ENCODE measurements around the gene NFIC. TPM values are rescaled to one million over a fixed set of nuclear protein-coding genes. Genes with fewer than 3 reads are reported as not detected.
A peak's percentile ranks its signal among the peaks of the same experiment; 100 is the strongest.
"Not testable (repeated sequence)": the region's sequence is repeated elsewhere in the genome, so short reads cannot be mapped to it uniquely, and the experiment has no call there.

Gene NFIC
- total RNA-seq, 1 donor from 2014 or later = 71.4 TPM

DNA sequence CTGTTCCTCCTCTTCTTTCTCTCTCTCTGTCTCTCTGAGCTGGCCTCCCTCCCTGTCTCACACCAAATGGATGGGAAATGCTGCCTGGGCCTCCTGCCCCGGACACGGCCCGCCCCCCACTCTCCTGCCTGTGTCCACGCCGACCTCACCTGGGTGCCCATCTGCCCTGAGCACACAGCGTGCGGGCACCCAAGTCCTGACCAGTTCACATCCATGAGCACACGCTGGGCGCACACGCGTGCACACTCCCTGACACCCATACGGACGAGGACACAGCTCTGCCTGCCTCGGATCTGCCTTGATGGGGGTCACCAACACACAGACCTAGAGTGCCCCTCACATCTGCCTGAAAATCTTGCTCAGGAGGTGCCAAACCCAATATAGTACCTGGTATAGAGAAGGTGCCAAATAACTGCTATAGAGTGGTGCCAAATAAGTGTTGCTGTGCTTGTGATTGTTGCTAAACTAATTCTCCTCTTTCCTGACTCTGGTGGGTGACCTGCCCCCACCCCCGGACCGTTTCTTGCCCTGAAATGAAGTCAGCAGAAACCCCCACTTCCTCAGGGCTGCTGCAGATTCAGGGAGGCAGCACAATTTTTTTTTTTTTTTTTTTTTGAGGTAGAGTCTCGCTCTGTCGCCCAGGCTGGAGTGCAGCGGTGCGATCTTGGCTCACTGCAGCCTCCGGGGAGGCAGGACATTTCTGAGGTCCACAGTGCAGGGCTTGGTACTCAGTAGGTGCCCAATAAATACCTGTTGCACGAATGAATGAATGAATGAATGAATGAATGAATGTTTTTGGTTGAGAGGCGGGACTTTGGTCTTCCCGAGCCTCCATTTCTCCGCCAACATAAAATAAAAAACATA, 4.6 kb downstream of the NFIC start:
- no peak for DNase-seq (ENCODE audit: low read depth)

DNA sequence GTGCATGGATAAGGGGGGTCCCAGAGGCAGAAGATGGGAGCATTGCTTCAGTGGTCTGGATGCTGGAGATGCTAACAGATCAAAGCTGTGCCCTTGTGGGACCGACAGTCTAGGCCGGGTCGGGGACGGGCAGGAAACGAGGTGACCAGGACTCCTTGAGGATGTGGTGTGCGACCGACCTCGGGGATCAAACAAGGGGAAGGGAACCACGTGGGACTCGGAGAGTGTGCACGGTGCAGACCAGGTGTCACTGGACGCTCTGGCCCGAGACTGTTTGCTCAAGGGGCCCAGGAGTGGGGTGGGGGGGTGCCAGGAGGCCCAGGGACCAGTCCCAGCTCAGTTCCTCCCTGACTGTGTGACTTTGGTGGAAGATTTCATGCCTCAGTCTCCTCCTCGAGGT, 6.0 kb downstream of the NFIC start:
- no peak for DNase-seq (ENCODE audit: low read depth)

DNA sequence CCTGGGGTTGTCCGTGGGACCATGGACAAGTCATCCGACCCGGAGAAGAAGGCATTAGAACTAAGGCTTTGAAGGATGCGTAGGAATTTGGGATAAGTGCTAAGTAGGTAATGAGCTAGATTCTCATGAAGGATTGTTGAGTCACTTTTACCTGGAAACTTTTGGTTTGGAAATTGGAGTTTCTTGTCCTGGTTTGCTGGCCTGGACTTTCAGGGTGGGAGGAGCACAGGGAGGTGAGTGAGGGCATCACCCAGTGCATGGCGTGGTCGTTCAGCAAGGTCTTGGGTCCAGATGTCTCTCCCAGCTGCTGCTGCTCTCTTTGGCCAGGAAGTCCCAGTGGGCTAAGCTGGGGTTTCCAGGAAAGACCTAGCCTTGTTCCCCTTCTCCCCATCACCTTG, 7.6 kb downstream of the NFIC start:
- no peak for DNase-seq (ENCODE audit: low read depth)

DNA sequence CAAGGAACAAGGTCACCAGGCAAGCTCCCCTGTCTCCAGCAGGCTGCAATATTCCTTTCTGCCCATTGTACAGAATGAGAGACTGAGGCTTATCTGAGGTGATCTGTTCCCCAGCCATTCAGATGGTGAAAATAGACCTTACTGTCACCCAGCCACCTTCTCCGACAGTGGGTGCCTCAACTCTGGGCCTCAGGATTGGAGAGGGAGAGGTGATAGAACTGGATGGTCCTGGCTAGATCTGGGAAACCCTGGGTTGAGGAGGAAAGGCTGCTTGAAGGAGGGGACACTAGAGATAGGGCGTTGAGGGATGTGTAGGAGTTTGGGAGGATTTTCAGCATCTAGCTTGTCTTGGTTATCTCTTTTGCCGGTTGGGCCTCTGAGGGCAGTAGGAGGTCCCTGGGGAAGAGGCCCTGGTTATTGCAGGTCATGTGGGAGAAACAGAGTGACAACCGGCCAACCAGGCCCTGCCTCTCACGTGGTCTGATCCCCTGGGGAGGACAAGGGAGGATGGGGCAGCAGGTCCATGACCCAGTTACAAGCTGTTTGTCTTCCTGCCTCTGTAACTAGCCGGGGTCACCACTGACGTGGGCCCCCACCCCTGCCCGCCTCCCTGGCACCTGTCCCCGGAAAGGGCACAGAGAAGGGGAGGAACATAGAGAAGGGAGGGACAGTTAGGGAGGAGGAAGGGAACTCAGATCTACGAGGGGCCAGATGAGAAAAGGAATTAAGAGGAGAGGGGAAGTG, 8.2 kb downstream of the NFIC start:
- DNase-seq (ENCODE audit: low read depth) = peak; percentile 81

DNA sequence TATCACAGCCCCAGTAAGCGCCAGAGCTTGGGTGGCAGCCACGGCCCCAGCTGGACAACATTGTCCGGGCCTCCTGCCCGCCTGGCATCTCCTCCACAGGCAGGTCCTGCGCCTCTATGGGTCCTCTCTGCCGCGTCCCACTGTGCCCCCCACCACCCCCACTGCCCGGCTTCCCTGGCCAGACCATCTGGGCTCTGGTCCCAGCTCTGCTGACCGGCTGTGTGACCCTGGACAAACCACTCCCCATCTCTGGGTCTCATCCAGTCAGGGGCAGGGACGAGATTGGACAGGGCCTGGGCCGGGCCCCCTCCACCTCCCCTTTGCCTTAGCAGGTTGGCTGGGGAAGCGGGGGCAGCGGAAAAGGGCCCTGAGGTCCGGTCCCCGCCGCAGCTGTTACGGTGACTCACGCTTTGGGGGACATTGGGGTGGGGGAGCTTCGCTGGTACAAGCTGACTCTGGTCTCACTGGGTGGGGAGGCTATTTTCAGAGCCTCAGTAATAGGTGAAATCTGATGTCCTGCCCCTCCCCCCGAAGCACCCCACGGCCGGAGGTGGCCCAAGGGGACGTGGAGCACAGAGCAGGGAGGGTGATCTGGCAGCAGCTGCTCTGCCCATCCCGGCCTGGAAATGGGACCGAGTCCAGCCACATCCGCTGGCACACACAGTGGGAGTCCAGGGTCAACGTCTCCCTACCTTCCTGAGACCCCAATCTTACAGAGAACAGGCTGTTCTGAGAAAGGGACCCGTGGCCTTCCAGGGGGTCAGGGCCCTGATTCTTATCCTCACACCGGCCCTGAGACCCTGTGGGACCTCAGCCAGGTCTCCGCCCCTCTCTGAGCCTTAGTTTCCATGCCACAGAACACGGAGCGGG, 9.1 kb downstream of the NFIC start:
- peak; percentile 99 for DNase-seq (ENCODE audit: low read depth)

DNA sequence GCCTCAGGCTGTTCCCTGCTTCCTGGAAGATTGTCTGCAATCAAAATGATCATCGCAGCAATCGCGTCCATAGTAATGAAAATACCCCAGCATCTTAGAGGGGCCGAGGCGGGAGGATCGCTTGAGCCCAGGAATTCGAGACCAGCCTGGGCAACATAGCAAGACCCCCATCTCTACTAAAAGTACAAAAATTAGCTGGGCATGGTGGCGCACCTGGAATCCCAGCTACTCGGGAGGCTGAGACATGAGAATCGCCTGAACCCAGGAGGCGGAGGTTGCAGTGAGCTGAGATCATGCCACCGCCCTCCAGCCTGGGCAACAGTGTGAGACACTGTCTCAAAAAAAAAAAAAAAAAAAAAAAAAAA, 9.7 kb downstream of the NFIC start:
- DNase-seq (ENCODE audit: low read depth) = not testable (repeated sequence)

DNA sequence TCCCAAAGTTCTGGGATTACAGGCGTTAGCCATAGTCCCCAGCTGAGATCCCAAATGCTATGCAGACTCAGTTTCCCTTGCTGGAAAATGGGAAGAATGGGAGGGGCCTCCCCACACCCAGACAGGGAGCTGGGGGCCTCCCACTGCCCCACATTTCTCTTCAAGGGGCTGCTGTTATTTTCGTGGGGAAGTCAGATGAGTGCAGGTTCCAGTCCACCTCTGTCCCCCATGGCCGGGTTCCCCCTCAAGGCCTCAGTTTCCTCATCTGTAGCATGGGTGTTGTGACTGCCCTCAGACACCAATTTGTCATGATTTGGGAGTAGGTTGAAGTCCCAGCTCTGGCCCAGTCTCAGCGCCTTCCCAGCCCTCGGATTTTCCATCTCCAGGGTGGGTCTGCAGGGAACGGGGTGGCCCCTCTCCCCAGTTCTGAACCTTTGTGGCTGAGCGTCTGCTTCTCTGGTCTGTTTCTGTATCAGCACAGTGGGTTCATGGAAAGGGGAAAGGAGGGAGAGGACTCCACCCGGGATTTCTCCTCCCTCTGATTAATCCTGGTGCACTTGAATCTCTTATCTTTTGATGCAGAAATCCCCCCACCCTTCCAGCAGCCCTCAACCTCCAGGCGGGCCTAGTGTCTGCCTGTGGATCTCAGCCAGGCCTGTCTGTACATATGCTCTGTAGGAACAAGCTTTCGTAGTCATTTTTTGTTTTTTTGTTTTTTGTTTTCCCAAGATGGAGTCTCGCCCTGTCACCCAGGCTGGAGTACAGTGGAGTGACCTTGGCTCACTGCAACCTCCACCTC, 12.2 kb downstream of the NFIC start:
- no peak for DNase-seq (ENCODE audit: low read depth)

DNA sequence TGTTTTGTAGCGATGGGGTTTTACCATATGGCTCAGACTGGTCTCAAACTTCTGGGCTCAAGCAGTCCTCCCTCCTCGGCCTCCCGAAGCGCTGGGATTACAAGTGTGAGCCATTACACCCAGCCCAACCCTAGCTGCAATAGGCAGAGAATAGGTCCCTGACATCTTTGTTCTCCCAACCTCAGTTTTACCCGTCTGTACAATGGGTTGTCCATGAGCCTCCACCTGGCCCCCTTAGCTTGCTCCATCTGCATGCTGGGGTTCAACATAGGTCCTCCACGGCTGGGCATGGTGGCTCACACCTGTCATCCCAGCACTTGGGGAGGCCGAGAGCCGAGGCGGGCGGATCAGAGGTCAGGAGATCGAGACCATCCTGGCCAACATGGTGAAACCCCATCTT, 14.4 kb downstream of the NFIC start:
- DNase-seq (ENCODE audit: low read depth) = no peak

DNA sequence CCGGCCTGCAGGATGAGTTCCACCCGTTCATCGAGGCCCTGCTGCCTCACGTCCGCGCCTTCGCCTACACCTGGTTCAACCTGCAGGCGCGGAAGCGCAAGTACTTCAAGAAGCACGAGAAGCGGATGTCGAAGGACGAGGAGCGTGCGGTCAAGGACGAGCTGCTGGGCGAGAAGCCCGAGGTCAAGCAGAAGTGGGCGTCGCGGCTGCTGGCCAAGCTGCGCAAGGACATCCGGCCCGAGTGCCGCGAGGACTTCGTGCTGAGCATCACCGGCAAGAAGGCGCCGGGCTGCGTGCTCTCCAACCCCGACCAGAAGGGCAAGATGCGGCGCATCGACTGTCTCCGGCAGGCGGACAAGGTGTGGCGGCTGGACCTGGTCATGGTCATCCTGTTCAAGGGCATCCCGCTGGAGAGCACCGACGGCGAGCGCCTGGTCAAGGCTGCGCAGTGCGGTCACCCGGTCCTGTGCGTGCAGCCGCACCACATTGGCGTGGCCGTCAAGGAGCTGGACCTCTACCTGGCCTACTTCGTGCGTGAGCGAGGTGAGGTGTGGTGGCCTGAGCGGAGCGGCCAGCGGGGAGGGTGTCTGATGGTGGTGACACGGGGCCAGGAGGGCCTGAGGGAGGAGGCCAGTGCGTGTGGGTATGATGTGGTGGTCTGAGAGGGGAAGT, 15.5 kb downstream of the NFIC start:
- no peak for DNase-seq (ENCODE audit: low read depth)

DNA sequence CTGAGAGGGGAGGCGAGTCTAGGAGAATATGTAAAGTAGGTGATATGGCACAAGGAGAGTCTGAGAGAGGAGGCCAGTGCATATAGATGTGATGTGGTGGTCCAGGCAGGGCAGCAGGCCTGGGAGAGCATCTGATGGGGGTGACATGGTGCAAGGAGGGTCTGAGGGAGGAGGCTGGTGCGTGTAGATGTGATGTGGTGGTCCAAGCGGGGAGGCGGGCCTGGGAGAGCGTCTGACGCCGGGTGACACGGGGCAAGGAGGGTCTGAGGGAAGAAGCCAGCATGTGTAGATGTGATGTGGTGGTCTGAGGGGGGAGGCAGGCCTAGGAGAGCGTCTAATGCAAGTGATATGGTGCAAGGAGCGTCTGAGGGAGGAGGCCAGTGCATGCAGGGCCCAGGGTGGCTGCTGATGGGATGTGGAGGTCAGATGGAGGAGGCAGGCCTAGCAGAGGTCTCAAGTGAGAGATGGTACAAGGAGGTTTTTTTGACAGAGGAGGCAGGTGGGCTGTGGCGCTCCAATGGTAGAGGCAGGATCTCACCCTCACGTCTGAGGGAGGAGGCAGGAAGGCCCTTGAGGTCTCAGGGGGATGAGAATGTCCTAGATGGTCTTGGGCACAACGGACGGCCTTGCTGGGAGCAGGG, 16.2 kb downstream of the NFIC start:
- no peak for DNase-seq (ENCODE audit: low read depth)

DNA sequence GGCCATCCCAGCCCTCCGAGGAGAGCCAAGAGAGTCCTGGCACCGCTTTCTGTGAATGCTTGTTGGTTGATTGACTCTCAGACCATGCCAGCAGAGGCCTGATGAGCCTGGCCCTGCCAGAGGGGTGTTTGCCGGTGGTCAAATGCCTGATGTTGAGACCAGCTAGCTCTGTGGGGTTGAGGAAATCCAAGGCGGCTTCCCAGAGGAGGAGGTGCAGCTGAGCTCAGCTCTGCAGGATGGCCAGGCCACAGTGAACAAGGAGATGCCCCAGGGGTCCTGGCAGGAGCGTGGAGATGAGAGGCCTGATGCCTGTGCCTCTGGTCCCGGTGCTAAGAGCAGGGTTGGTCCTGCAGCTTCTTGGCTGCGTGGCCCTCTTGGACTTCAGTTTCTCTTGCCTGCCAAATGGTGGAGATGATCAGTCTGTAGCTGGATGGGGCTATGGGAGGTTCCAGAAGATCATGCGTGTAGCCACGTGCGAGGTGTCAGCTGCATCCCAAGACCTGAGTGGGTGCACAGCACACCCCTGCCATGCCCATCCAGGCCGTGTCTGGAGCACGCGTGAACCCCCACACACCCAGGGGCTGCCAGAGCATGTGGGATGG, 16.8 kb downstream of the NFIC start:
- no peak for DNase-seq (ENCODE audit: low read depth)

DNA sequence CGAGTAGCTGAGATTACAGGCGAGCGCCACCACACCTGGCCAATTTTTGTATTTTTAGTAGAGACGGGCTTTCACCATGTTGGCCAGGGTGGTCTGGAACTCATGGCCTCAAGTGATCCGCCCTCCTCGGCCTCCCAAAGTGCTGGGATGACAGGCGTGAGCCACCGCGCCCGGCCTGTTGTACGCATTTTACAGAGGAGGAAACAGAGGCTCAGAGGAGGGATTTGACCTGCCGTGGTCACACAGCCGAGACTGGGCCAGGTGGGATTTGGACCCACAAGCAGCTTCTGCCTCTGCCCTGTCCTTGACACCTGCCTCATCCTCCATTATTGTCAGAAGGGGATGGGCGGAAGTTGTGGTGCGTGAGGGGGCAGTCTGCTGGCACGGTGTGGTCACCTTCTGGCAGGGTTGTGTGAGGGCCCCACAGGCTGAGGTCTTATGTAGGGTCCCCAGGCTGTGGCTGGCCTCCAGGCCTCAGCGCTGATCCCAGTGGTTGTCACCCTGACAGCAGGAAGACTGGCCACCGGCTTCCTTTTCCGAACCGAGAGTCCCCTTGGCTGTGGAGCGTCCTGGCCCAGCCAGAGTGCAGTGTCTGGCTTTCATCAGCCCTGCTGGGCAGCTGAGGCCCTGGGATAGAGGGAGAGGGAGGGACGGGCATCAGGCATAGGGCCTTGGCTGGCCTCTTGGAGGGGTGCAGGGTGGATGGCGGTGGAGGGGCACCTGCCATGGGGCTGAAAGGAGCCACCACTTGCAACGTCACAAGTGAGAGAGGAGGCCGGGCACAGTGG, 20.3 kb downstream of the NFIC start:
- peak; percentile 80 for DNase-seq (ENCODE audit: low read depth)

DNA sequence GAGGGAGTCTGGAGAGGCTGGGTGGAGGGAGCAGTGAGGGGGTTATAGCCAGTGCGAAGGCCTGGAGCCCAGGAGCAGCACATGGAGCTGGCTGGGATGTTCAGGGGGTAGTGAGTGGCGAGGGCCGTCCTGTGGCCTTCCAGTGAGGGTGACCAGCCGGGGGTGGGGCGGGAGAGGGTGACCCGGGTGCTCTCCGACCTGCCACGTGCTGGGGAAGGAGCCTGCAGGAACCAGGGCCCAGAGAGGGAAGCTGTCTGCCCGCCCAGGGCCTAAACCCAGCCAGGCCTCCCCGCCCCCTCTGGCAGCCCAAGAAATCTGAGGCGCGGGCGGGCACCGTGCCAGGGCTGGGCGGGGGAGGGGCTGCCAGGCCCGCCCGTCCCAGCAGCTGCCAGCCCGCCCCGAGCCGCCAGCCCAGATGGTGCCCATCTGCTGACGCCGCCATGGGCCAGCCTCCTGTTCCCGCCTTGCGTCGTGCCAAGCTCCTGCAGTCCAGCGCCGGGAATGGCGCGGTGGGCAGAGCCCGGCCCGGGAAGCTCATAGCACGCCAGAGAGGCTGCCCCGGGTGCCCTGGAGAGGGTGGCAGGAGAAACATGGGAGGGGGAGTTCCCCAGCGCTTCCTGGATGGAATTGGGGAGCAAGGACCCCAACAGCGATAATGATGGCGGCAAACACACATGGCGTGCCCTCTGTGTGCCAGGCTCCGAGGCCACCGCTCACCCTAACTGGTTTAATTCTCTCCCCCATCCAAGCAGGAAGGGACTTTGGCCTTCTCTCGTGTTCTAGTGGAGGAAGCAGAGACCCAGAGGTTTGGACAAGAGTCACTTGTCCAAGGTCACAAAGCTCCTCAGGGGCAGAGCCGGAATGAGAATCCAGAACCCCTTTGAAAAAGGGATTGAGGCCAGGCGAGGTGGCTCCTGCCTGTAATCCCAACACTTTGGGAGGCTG, 21.5 kb downstream of the NFIC start:
- DNase-seq (ENCODE audit: low read depth) = peak; percentile 95

DNA sequence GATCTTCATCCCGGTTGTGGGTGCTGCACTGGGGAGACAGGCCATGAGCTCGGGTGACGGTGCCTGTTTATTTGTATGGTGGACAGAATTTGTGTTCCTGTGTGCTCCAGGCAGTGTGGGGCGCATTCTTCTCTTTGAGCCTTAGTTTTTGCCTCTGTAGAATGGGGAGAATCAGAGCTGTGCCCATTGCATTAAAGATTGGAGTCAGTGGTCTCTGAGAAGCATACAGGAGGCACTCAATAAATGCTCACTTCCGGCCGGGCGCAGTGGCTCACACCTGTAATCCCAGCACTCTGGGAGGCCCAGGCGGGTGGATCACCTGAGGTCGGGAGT, 23.0 kb downstream of the NFIC start:
- no peak for DNase-seq (ENCODE audit: low read depth)

DNA sequence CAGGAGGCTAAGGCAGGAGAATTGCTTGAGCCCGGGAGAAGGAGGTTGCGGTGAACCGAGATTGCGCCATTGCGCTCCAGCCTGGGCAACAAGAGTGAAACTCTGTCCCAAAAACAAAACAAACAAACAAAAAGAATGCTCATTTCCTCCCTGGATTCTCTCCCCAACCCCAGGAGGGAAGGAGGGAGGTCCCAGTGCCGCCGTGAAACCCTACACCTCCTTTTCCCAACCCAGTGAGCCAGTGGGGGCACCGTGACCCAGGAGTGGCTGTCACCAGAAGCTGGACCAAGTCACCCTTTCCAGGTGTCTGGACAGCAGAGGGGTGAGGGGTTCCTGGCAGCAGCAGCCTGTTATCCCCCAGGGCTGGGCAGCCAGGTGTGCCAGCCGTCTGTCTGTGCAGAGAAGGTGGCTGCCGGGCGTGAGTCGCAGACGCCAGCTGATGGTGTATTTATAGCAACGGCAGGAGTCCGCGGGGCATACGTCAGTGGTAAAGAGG, 23.5 kb downstream of the NFIC start:
- DNase-seq (ENCODE audit: low read depth) = peak; percentile 65

DNA sequence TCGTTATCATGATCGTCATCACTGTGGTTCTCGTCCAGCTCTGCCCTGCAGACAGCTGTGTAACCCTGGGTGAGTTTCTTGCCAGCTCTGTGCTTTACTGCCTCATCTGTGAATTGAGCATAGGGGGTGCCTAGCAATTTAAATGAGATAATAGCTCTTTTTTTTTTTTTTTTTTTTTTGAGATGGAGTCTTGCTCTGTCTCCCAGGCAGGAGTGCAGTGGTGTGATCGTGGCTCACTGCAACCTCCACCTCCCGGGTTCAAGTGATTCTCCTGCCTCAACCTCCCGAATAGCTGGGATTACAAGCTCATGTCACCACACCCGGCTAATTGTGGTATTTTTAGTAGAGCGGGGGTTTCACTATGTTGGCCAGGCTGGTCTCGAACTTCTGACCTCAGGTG, 25.5 kb downstream of the NFIC start:
- DNase-seq (ENCODE audit: low read depth) = peak; percentile 26

DNA sequence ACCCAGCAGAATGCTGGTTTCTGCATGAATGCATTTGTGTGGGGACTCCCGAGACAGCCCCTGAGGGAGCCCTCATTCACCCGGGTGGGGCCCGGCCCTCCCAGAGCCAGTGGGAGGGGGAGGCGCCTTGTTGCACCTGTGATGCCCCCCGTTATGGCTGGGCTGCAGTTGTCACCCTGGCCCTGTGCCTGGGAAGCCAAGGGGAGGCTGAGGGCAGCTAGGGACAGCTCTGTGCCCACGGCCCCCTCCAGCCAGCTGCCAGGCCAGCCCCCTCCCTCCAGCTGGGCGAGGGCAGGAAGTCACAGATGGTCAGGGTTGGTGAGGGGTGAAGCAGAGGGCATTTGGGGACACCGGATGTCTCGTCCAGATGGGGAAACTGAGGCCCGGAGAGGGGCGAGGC, 26.1 kb downstream of the NFIC start:
- peak; percentile 97 for DNase-seq (ENCODE audit: low read depth)

Measured in myocyte (in vitro differentiated cells).